H1 (cell line): ENCODE measurements around the gene ZNF320. TPM values are rescaled to one million over a fixed set of nuclear protein-coding genes. Genes with fewer than 3 reads are reported as not detected.
"Not testable (repeated sequence)": the region's sequence is repeated elsewhere in the genome, so short reads cannot be mapped to it uniquely, and the experiment has no call there.

Experiments
- CTCF ChIA-PET: fragments of 300-600 bp; sonication (Branson Sonifier 250); formaldehyde crosslinking; loops from one replicate; lab custom pipeline; 2021; ENCODE audit not compliant: partially characterized antibody; lab: Charles Lee
- POLR2A ChIA-PET: fragments of 300-600 bp; sonication (Branson Sonifier 250); formaldehyde crosslinking; loops from one replicate; lab custom pipeline; 2021; ENCODE audit warnings: inconsistent platforms; ENCODE audit not compliant: partially characterized antibody; lab: Charles Lee
- DNase-seq, 2 experiments: peaks; one replicate each; pipeline versions ENCODE4 v3.0.0 to v3.0.0-alpha.2; 2010 to 2022; ENCODE audit warnings: low spot score in 2 of 2, low read depth in 1 of 2, mixed read lengths in 1 of 2
- FAIRE-seq: peaks from 2 replicates; lab custom pipeline; 2011; peaks lifted over from hg19 to GRCh38; lab: Jason Lieb, UNC
- H2AFZ ChIP-seq: 2 replicates; pipeline ENCODE4 v1.8.1; 2012; ENCODE audit warnings: low read length, inconsistent platforms
- H2AK5ac ChIP-seq: 2 replicates; pipeline ENCODE4 v1.6.1; 2013; ENCODE audit warnings: low read depth, low read length
- H2BK120ac ChIP-seq: replicated peaks from 2 replicates; pipeline ENCODE3; 2013; ENCODE audit warnings: low read depth, low read length, inconsistent platforms
- H2BK12ac ChIP-seq: 2 replicates; pipeline ENCODE4 v1.6.1; 2013; ENCODE audit warnings: low read depth, low read length
- H2BK15ac ChIP-seq: 2 replicates; pipeline ENCODE4 v1.6.1; 2013; ENCODE audit warnings: low read length
- H2BK20ac ChIP-seq: 2 replicates; pipeline ENCODE4 v1.6.1; 2013; ENCODE audit warnings: low read length
- H2BK5ac ChIP-seq: 2 replicates; pipeline ENCODE4 v1.6.1; 2013; ENCODE audit warnings: low read depth, low read length
- H3K14ac ChIP-seq: 2 replicates; pipeline ENCODE4 v1.6.1; 2013; ENCODE audit warnings: inconsistent platforms; ENCODE audit not compliant: insufficient read length
- H3K18ac ChIP-seq: 2 replicates; pipeline ENCODE4 v1.6.1; 2013; ENCODE audit warnings: low read length; ENCODE audit errors: extremely low read depth
- H3K23ac ChIP-seq: 2 replicates; pipeline ENCODE4 v1.6.1; 2013; ENCODE audit warnings: inconsistent platforms; ENCODE audit not compliant: insufficient read length
- H3K23me2 ChIP-seq: 2 replicates; pipeline ENCODE4 v1.6.1; 2013; ENCODE audit warnings: low read depth, low read length
- H3K27ac ChIP-seq: 2 replicates; pipeline ENCODE4 v1.6.1; 2011; ENCODE audit warnings: low read depth, low read length, inconsistent platforms
- H3K27me3 ChIP-seq, 4 experiments: replicated peaks in 1 of 4; 1 replicate in 1 of 4; 2 replicates in 3 of 4; pipeline versions ENCODE4 v1.6.1 to v1.8.1; 2011 to 2013; ENCODE audit warnings: low read length in 3 of 4, mild to moderate bottlenecking in 3 of 4, inconsistent platforms in 2 of 4, mixed read lengths in 2 of 4, moderate library complexity in 1 of 4; ENCODE audit not compliant: control insufficient read depth in 3 of 4, insufficient read depth in 3 of 4; ENCODE audit errors: extremely low read depth in 1 of 4
- H3K36me3 ChIP-seq, 4 experiments: 2 replicates each; pipeline versions ENCODE4 v1.6.1 to v1.8.1; 2011 to 2013; ENCODE audit warnings: mild to moderate bottlenecking in 4 of 4, low read length in 3 of 4, moderate library complexity in 2 of 4, control low read depth in 1 of 4, inconsistent platforms in 1 of 4; ENCODE audit not compliant: insufficient read depth in 4 of 4, control insufficient read depth in 2 of 4
- H3K4ac ChIP-seq: replicated peaks from 2 replicates; pipeline ENCODE3; 2013; ENCODE audit warnings: low read length, low read depth, mixed read lengths, inconsistent platforms; ENCODE audit not compliant: insufficient read length
- H3K4me1 ChIP-seq, 4 experiments: replicated peaks in 1 of 4; 1 replicate in 1 of 4; 2 replicates in 3 of 4; pipeline versions ENCODE4 v1.6.1 to v1.8.1; 2011 to 2013; ENCODE audit warnings: low read length in 3 of 4, inconsistent platforms in 2 of 4, mixed read lengths in 1 of 4; ENCODE audit not compliant: insufficient read depth in 4 of 4, control insufficient read depth in 3 of 4
- H3K4me2 ChIP-seq, 2 experiments: 2 replicates each; pipeline versions ENCODE4 v1.6.1 to v1.8.1; 2011 to 2013; ENCODE audit warnings: low read depth in 2 of 2, low read length in 2 of 2, control low read depth in 1 of 2, inconsistent platforms in 1 of 2, mild to moderate bottlenecking in 1 of 2; ENCODE audit not compliant: insufficient read depth in 1 of 2
- H3K4me3 ChIP-seq, 4 experiments: fragments of 200-600, 300-600 bp in 1 of 4; sonication (generic), shearing (Covaris generic), sonication (Bioruptor Twin) in 1 of 4; 2 replicates each; pipeline versions ENCODE4 v1.5.1 to v1.8.1; 2011 to 2016; ENCODE audit warnings: low read length in 4 of 4, low read depth in 3 of 4, control low read depth in 2 of 4, inconsistent platforms in 2 of 4, mild to moderate bottlenecking in 2 of 4, mixed read lengths in 1 of 4, moderate library complexity in 1 of 4; ENCODE audit not compliant: insufficient read depth in 2 of 4; ENCODE audit errors: extremely low read depth in 1 of 4
- H3K56ac ChIP-seq: replicated peaks from 2 replicates; pipeline ENCODE3; 2013; ENCODE audit warnings: low read depth, mild to moderate bottlenecking, mixed read lengths, low read length, inconsistent platforms; ENCODE audit not compliant: insufficient read length
- H3K79me1 ChIP-seq: 2 replicates; pipeline ENCODE4 v1.6.1; 2013; ENCODE audit warnings: low read depth, low read length, control low read depth
- H3K79me2 ChIP-seq, 2 experiments: 2 replicates each; pipeline versions ENCODE4 v1.6.1 to v1.8.1; 2012 to 2013; ENCODE audit warnings: low read length in 2 of 2, mild to moderate bottlenecking in 2 of 2, inconsistent platforms in 1 of 2; ENCODE audit not compliant: insufficient read depth in 2 of 2, control insufficient read depth in 1 of 2
- H3K9ac ChIP-seq, 4 experiments: replicated peaks in 1 of 4; 1 replicate in 1 of 4; 2 replicates in 3 of 4; pipeline versions ENCODE4 v1.6.1 to v1.8.1; 2011 to 2013; ENCODE audit warnings: low read depth in 3 of 4, low read length in 3 of 4, control low read depth in 2 of 4, mild to moderate bottlenecking in 2 of 4, moderate library complexity in 2 of 4, inconsistent platforms in 1 of 4; ENCODE audit errors: extremely low read depth in 1 of 4
- H3K9me3 ChIP-seq, 2 experiments: 2 replicates each; pipeline versions ENCODE4 v1.6.1 to v1.8.1; 2012 to 2013; ENCODE audit warnings: mild to moderate bottlenecking in 2 of 2, moderate library complexity in 2 of 2, control low read depth in 1 of 2, inconsistent platforms in 1 of 2, low read depth in 1 of 2, low read length in 1 of 2, mixed read lengths in 1 of 2; ENCODE audit not compliant: insufficient read depth in 2 of 2
- H4K20me1 ChIP-seq, 2 experiments: replicated peaks in 1 of 2; 2 replicates each; pipeline versions ENCODE3 to v1.8.1; 2011 to 2013; ENCODE audit warnings: inconsistent platforms in 2 of 2, low read length in 2 of 2, mild to moderate bottlenecking in 1 of 2; ENCODE audit not compliant: insufficient read depth in 2 of 2, control insufficient read depth in 1 of 2
- H4K5ac ChIP-seq: 2 replicates; pipeline ENCODE4 v1.6.1; 2013; ENCODE audit warnings: low read length, low read depth, mixed read lengths, inconsistent platforms; ENCODE audit not compliant: insufficient read length
- H4K8ac ChIP-seq: 2 replicates; pipeline ENCODE4 v1.8.0; 2013; ENCODE audit warnings: mild to moderate bottlenecking, moderate library complexity, low read length, inconsistent platforms; ENCODE audit not compliant: insufficient read depth; ENCODE audit errors: extremely low read depth
- H4K91ac ChIP-seq: replicated peaks from 2 replicates; pipeline ENCODE3; 2013; ENCODE audit warnings: low read length, mixed read lengths, inconsistent platforms; ENCODE audit not compliant: insufficient read length
- WGBS, 2 experiments: shearing (Covaris generic) in 1 of 2; methylation state at CpG; one replicate each; pipeline versions ENCODE4 v1.1.6 to v1.1.7; 2013 to 2015; ENCODE audit warnings: low lambda C conversion rate in 2 of 2, mixed read lengths in 2 of 2, inconsistent platforms in 1 of 2, low coverage in 1 of 2, missing lambda C conversion rate in 1 of 2; ENCODE audit not compliant: insufficient replicate concordance in 2 of 2, insufficient coverage in 1 of 2, insufficient read length in 1 of 2; ENCODE audit errors: extremely low coverage in 1 of 2, missing lambda C conversion rate in 1 of 2; 5-methylcytosine and 5-hydroxymethylcytosine counted together
- polyA plus RNA-seq, 7 experiments: library from polyadenylated mRNA; depleted of rRNA in 3 of 7; stranded (reverse) in 5 of 7; unstranded in 2 of 7; fragments of >200 nt in 5 of 7; fragments of 200-250 nt in 2 of 7; gene quantifications; 1 replicate in 5 of 7; 2 replicates in 1 of 7; 4 replicates in 1 of 7; pipeline versions ENCODE4 v1.2.1 to v1.2.3, GENCODE V29; 2011 to 2013; ENCODE audit warnings: missing spikeins in 2 of 7, mixed read lengths in 2 of 7
- total RNA-seq: library from RNA; stranded (reverse); fragmentation: NEBNext Ultra II Directional; extraction: Animal tissue kit (Norgen Biotek cat#: 25700); gene quantifications from 2 replicates; pipeline ENCODE4 v1.2.1, GENCODE V29; 2021

Gene ZNF320
- total and polyA plus RNA-seq, 2 of the 8 experiments (the other 6 are each of a cell fraction or from before 2014, with no cell fraction given), result 20.6 to 26.8 TPM

DNA sequence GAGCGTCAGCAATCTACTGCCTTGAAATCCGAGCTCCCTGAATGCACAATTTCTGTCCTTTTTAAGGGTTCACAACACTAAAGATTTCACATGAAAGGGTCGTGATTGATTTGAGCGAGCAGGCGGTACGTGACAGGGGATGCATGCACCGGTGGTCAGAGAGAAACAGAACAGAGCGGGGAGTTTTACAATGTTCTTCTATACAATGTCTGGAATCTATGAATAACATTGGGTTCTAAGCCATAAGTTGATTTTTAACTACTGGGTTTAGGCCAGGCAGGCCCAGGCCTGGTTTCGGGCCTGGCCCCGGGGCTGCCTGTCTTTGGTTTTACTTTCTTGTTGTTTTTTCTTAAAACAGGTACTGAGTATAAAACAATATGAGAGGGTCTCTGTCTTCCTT, 1.2 kb upstream of the ZNF320 start:
- not testable (repeated sequence) for H4K8ac ChIP-seq, H3K18ac ChIP-seq, H3K79me1 ChIP-seq, H3K36me3 ChIP-seq, H2BK120ac ChIP-seq, H3K23me2 ChIP-seq, H2AK5ac ChIP-seq, H3K56ac ChIP-seq, H3K27ac ChIP-seq, H4K91ac ChIP-seq, H2BK5ac ChIP-seq, H2BK15ac ChIP-seq, H4K5ac ChIP-seq, H3K9me3 ChIP-seq, H3K4me1 ChIP-seq, H2BK20ac ChIP-seq, H3K27me3 ChIP-seq, H3K4me3 ChIP-seq, H3K4ac ChIP-seq, H2BK12ac ChIP-seq, FAIRE-seq, H3K23ac ChIP-seq, H3K9ac ChIP-seq, H3K14ac ChIP-seq, DNase-seq, H4K20me1 ChIP-seq, H2AFZ ChIP-seq
- H3K4me2 ChIP-seq, result peak overlapping the region in 1 of 2 experiments; percentile 63; a peak in 2 of 4 replicates
- WGBS, 2 experiments, result 88% methylated on average over 10 of the region's 10 CpGs; no CpG with 5 or more reads in 1 of the 2 experiments
- peaks cover 0 to 32% of the 10 kb centered on the region in 2 experiments; a peak in 2 of 4 replicates for H3K79me2 ChIP-seq
- POLR2A ChIA-PET, result interaction anchor here (0.9 to 2.5 kb wide), 8 partner anchors 13 to 96 kb away, joined by 3 to 9 read pairs (median 4); partner anchors contain the start of gene ZNF816
- CTCF ChIA-PET, result interaction anchor here (1.3 to 1.4 kb wide), 2 partner anchors 95 to 122 kb away, joined by 3 to 8 read pairs; no protein-coding TSS in a partner anchor
